ENCODE results near the gene YPEL3. TPM values are rescaled to one million over a fixed set of nuclear protein-coding genes. Genes with fewer than 3 reads are reported as not detected.

The YPEL3 gene
- total RNA-seq, 2 donors from 2014 or later: 129 to 140 TPM

- peak; percentile 89 for DNase-seq (ENCODE audit: low spot score)
Measured at GRCh38 chr16:30121741-30122571, 25.9 kb upstream of the YPEL3 start.

GRCh38 chr16:30120340-30121105, 24.5 kb upstream of the YPEL3 start:
- no peak for DNase-seq (ENCODE audit: low spot score)
- Histone ChIP-seq H3K27me3 (no peaks in the 10 kb centered on the region), H3K9me3 (no peaks in the 10 kb centered on the region), H3K36me3 (peaks cover 48% of the 10 kb centered on the region), H3K4me1 (peaks cover 0 to 37% of the 10 kb centered on the region in 2 donors), H3K27ac (peak overlapping the region; percentile 88 to 97), H3K4me3 (no peak overlapping the region)
- no peak for TF ChIP-seq CTCF (IDR thresholded peaks at IDR 0.05)

More at GRCh38 chr16:30121741-30122571, 25.9 kb upstream of the YPEL3 start:
- H3K27me3 ChIP-seq: no peaks in the 10 kb centered on the region
- peaks cover 36% of the 10 kb centered on the region for H3K36me3 ChIP-seq
- peaks cover 0 to 37% of the 10 kb centered on the region in 2 donors for H3K4me1 ChIP-seq
- peak overlapping the region; percentile 88 to 97 for H3K27ac ChIP-seq
- TF ChIP-seq CTCF (IDR thresholded peaks at IDR 0.05): no peak
- H3K9me3 ChIP-seq: no peaks in the 10 kb centered on the region
- H3K4me3 ChIP-seq: peak overlapping the region; percentile 80 to 92

- no peaks in the 10 kb centered on the region for H3K9me3 ChIP-seq
- H3K4me3 ChIP-seq: no peak overlapping the region
- H3K36me3 ChIP-seq: peaks cover 49% of the 10 kb centered on the region
- H3K4me1 ChIP-seq: peaks cover 0 to 34% of the 10 kb centered on the region in 2 donors
- TF ChIP-seq CTCF (IDR thresholded peaks at IDR 0.05): no peak
- DNase-seq (ENCODE audit: low spot score): no peak
- no peaks in the 10 kb centered on the region for H3K27me3 ChIP-seq
- H3K27ac ChIP-seq: no peak overlapping the region
Measured at GRCh38 chr16:30119428-30119827, 23.4 kb upstream of the YPEL3 start.

GRCh38 chr16:30117768-30118167, 21.8 kb upstream of the YPEL3 start:
- Histone ChIP-seq H3K9me3 (no peaks in the 10 kb centered on the region), H3K27ac (no peak overlapping the region), H3K4me1 (peaks cover 0 to 23% of the 10 kb centered on the region in 2 donors), H3K4me3 (no peak overlapping the region), H3K27me3 (no peaks in the 10 kb centered on the region), H3K36me3 (peaks cover 56% of the 10 kb centered on the region)
- no peak for DNase-seq (ENCODE audit: low spot score)
- no peak for TF ChIP-seq CTCF (IDR thresholded peaks at IDR 0.05)

- Histone ChIP-seq H3K4me1 (peaks cover 0 to 15% of the 10 kb centered on the region in 2 donors), H3K27ac (no peak overlapping the region), H3K27me3 (no peaks in the 10 kb centered on the region), H3K4me3 (no peak overlapping the region), H3K9me3 (no peaks in the 10 kb centered on the region), H3K36me3 (peaks cover 63% of the 10 kb centered on the region)
- no peak for TF ChIP-seq CTCF (IDR thresholded peaks at IDR 0.05)
- DNase-seq (ENCODE audit: low spot score): no peak
Measured at GRCh38 chr16:30116291-30117207, 20.5 kb upstream of the YPEL3 start.

Data from right atrium auricular region (tissue), 2 donors.